HUES64 (cell line): ENCODE measurements around the gene ASB15.

Source experiments
- H3K27ac ChIP-seq: 2 replicates; pipeline ENCODE4 v1.7.0; 2013; ENCODE audit warnings: low read depth, low read length, inconsistent platforms
- H3K27me3 ChIP-seq: 2 replicates; pipeline ENCODE4 v1.6.1; 2013; ENCODE audit warnings: mild to moderate bottlenecking, low read length; ENCODE audit not compliant: insufficient read depth
- H3K36me3 ChIP-seq: 2 replicates; pipeline ENCODE4 v1.6.1; 2013; ENCODE audit warnings: mild to moderate bottlenecking, low read length; ENCODE audit not compliant: insufficient read depth
- H3K4me1 ChIP-seq: 2 replicates; pipeline ENCODE4 v1.6.1; 2013; ENCODE audit warnings: mild to moderate bottlenecking, low read length, moderate library complexity; ENCODE audit not compliant: insufficient read depth
- H3K4me3 ChIP-seq: 2 replicates; pipeline ENCODE4 v1.5.1; 2013; ENCODE audit warnings: mild to moderate bottlenecking, low read length, moderate library complexity
- H3K9ac ChIP-seq: 2 replicates; pipeline ENCODE4 v1.6.1; 2013; ENCODE audit warnings: mild to moderate bottlenecking, low read depth, low read length
- H3K9me3 ChIP-seq: 2 replicates; pipeline ENCODE4 v1.6.1; 2013; ENCODE audit warnings: low read depth, low read length; ENCODE audit not compliant: insufficient read depth
- WGBS: fragments of 150-250, 120-280 bp; methylation state at CpG from one replicate; pipeline ENCODE4 v1.1.7; 2013; ENCODE audit warnings: missing lambda C conversion rate; 5-methylcytosine and 5-hydroxymethylcytosine counted together

ASB15 gene

GRCh38 chr7:123637203-123637602, 35.6 kb downstream of the ASB15 start:
- Histone ChIP-seq H3K36me3 (no peaks in the 10 kb centered on the region), H3K27me3 (no peaks in the 10 kb centered on the region), H3K9ac (no peak overlapping the region), H3K4me3 (no peak overlapping the region), H3K9me3 (0 out of 2 replicates have a peak, but pooled peaks cover 2% of the 10 kb centered on the region), H3K27ac (no peak overlapping the region), H3K4me1 (peaks cover 5% of the 10 kb centered on the region; the same call in 1 of the 2 replicates)
- 68% methylated on average over 3 of the region's 3 CpGs for WGBS

GRCh38 chr7:123637878-123638277, 36.3 kb downstream of the ASB15 start:
- WGBS = 81% methylated on average over 2 of the region's 2 CpGs
- no peaks in the 10 kb centered on the region for H3K36me3 ChIP-seq
- H3K4me3 ChIP-seq = no peak overlapping the region
- no peaks in the 10 kb centered on the region for H3K27me3 ChIP-seq
- no peak overlapping the region for H3K9ac ChIP-seq
- H3K4me1 ChIP-seq = peaks cover 5% of the 10 kb centered on the region; the same call in 1 of the 2 replicates
- 0 out of 2 replicates have a peak, but pooled peaks cover 2% of the 10 kb centered on the region for H3K9me3 ChIP-seq
- no peak overlapping the region for H3K27ac ChIP-seq

- Histone ChIP-seq H3K4me1 (peaks cover 20% of the 10 kb centered on the region), H3K36me3 (no peaks in the 10 kb centered on the region), H3K9ac (no peak overlapping the region), H3K27ac (no peak overlapping the region), H3K27me3 (no peaks in the 10 kb centered on the region), H3K4me3 (no peak overlapping the region), H3K9me3 (0 out of 2 replicates have a peak, but pooled peaks cover 2% of the 10 kb centered on the region)
- 93% methylated on average over 2 of the region's 2 CpGs for WGBS
Measured at GRCh38 chr7:123639631-123640030, 38.0 kb downstream of the ASB15 start.

- H3K27ac ChIP-seq = no peak overlapping the region
- H3K9ac ChIP-seq = no peak overlapping the region
- H3K27me3 ChIP-seq = no peaks in the 10 kb centered on the region
- H3K36me3 ChIP-seq = no peaks in the 10 kb centered on the region
- no peak overlapping the region for H3K4me3 ChIP-seq
- H3K4me1 ChIP-seq = peaks cover 29% of the 10 kb centered on the region
- H3K9me3 ChIP-seq = 0 out of 2 replicates have a peak, but pooled peaks cover 2% of the 10 kb centered on the region
Measured at GRCh38 chr7:123640583-123640982, 39.0 kb downstream of the ASB15 start.

- H3K4me3 ChIP-seq = no peak overlapping the region
- 90% methylated on average over 5 of the region's 5 CpGs for WGBS
- H3K36me3 ChIP-seq = no peaks in the 10 kb centered on the region
- no peak overlapping the region for H3K27ac ChIP-seq
- peaks cover 34% of the 10 kb centered on the region for H3K4me1 ChIP-seq
- H3K9ac ChIP-seq = no peak overlapping the region
- no peaks in the 10 kb centered on the region for H3K27me3 ChIP-seq
- 0 out of 2 replicates have a peak, but pooled peaks cover 2% of the 10 kb centered on the region for H3K9me3 ChIP-seq
Measured at GRCh38 chr7:123641901-123642300, 40.3 kb downstream of the ASB15 start.

GRCh38 chr7:123643495-123644441, 42.1 kb downstream of the ASB15 start:
- 16% methylated on average over 5 of the region's 6 CpGs for WGBS
- Histone ChIP-seq H3K9me3 (0 out of 2 replicates have a peak, but pooled peaks cover under 1% of the 10 kb centered on the region), H3K4me1 (peaks cover 39% of the 10 kb centered on the region), H3K9ac (peak overlapping the region; percentile 66; the same call in 1 of the 2 replicates), H3K4me3 (peak overlapping the region; percentile 31), H3K27ac (peak overlapping the region; percentile 79), H3K27me3 (no peaks in the 10 kb centered on the region), H3K36me3 (no peaks in the 10 kb centered on the region)

- Histone ChIP-seq H3K4me1 (peaks cover 43% of the 10 kb centered on the region), H3K27me3 (no peaks in the 10 kb centered on the region), H3K4me3 (no peak overlapping the region), H3K9me3 (no peaks in the 10 kb centered on the region), H3K27ac (no peak overlapping the region), H3K36me3 (no peaks in the 10 kb centered on the region), H3K9ac (no peak overlapping the region)
- 90% methylated on average over 3 of the region's 3 CpGs for WGBS
Measured at GRCh38 chr7:123645516-123645915, 43.9 kb downstream of the ASB15 start.

- WGBS = 86% methylated on average over 7 of the region's 7 CpGs
- Histone ChIP-seq H3K4me3 (no peak overlapping the region), H3K4me1 (peaks cover 43% of the 10 kb centered on the region), H3K9me3 (no peaks in the 10 kb centered on the region), H3K27ac (no peak overlapping the region), H3K9ac (no peak overlapping the region), H3K36me3 (no peaks in the 10 kb centered on the region), H3K27me3 (no peaks in the 10 kb centered on the region)
Measured at GRCh38 chr7:123647106-123647730, 45.6 kb downstream of the ASB15 start.

- Histone ChIP-seq H3K36me3 (no peaks in the 10 kb centered on the region), H3K9ac (no peak overlapping the region), H3K27me3 (no peaks in the 10 kb centered on the region), H3K27ac (no peak overlapping the region), H3K4me3 (no peak overlapping the region), H3K9me3 (no peaks in the 10 kb centered on the region), H3K4me1 (peaks cover 25% of the 10 kb centered on the region; the same call in 1 of the 2 replicates)
- WGBS = 100% methylated on average over 2 of the region's 2 CpGs
Measured at GRCh38 chr7:123649964-123650363, 48.3 kb downstream of the ASB15 start.

GRCh38 chr7:123650595-123650994, 49.0 kb downstream of the ASB15 start:
- Histone ChIP-seq H3K9ac (no peak overlapping the region), H3K27ac (no peak overlapping the region), H3K4me3 (no peak overlapping the region), H3K27me3 (no peaks in the 10 kb centered on the region), H3K36me3 (no peaks in the 10 kb centered on the region), H3K4me1 (peaks cover 19% of the 10 kb centered on the region; the same call in 1 of the 2 replicates), H3K9me3 (no peaks in the 10 kb centered on the region)
- 87% methylated on average over 2 of the region's 2 CpGs for WGBS

GRCh38 chr7:123652406-123652805, 50.8 kb downstream of the ASB15 start:
- H3K4me1 ChIP-seq = peaks cover 9% of the 10 kb centered on the region; the same call in 1 of the 2 replicates
- H3K9me3 ChIP-seq = no peaks in the 10 kb centered on the region
- H3K27me3 ChIP-seq = no peaks in the 10 kb centered on the region
- no peak overlapping the region for H3K27ac ChIP-seq
- no peak overlapping the region for H3K9ac ChIP-seq
- WGBS = 100% methylated on average over 1 of the region's 1 CpG
- no peaks in the 10 kb centered on the region for H3K36me3 ChIP-seq
- no peak overlapping the region for H3K4me3 ChIP-seq
